Breast epithelium (tissue), 4 donors: Measurements from ENCODE around the gene SDE2. TPM values are rescaled to one million over a fixed set of nuclear protein-coding genes. Genes with fewer than 3 reads are reported as not detected.

Experiments used
- DNase-seq, 2 donors: peaks; one replicate each; pipeline ENCODE4 v3.0.0-alpha.2; 2019; ENCODE audit warnings: low spot score in 2 of 2
- H3K27ac ChIP-seq, 2 donors: fragments of 200-600 bp; sonication (generic) in 1 of 2; one replicate each; pipeline ENCODE4 v1.5.1; 2016 to 2019; ENCODE audit warnings: mild to moderate bottlenecking in 1 of 2
- H3K27me3 ChIP-seq, 2 donors: fragments of 200-600 bp; sonication (generic) in 1 of 2; one replicate each; pipeline versions ENCODE4 v1.5.1 to v1.6.0; 2017 to 2019; ENCODE audit warnings: control low read depth in 1 of 2, mild to moderate bottlenecking in 1 of 2
- H3K36me3 ChIP-seq: fragments of 200-600 bp; one replicate; pipeline ENCODE4 v1.5.1; 2019
- H3K4me1 ChIP-seq, 2 donors: fragments of 200-600 bp; sonication (generic); one replicate each; pipeline ENCODE4 v1.5.1; 2016 to 2019; ENCODE audit warnings: control low read depth in 1 of 2
- H3K4me3 ChIP-seq, 3 donors: fragments of 200-600 bp; sonication (generic); 1 replicate in 2 of 3; 2 replicates in 1 of 3; pipeline ENCODE4 v1.5.1; 2016 to 2019; ENCODE audit warnings: mild to moderate bottlenecking in 3 of 3, moderate library complexity in 2 of 3
- H3K9me3 ChIP-seq, 2 donors: fragments of 200-600 bp; sonication (generic) in 1 of 2; one replicate each; pipeline ENCODE4 v1.5.1; 2016 to 2019; ENCODE audit warnings: control low read depth in 1 of 2
- CTCF ChIP-seq, 3 donors: fragments of 450-650 bp; IDR thresholded peaks; one replicate each; pipeline ENCODE4 v1.5.1; 2016 to 2017; ENCODE audit warnings: antibody characterized with exemption in 3 of 3, mild to moderate bottlenecking in 3 of 3, moderate library complexity in 3 of 3
- POLR2A ChIP-seq: fragments of 450-650 bp; IDR thresholded peaks from one replicate; pipeline ENCODE4 v1.6.1; 2016; ENCODE audit warnings: antibody characterized with exemption, mild to moderate bottlenecking, moderate library complexity
- POLR2AphosphoS5 ChIP-seq, 3 donors: sonication (generic); formaldehyde crosslinking; IDR thresholded peaks; one replicate each; pipeline ENCODE4 v1.6.1; 2017; ENCODE audit warnings: antibody characterized with exemption in 3 of 3
- intact Hi-C: fragments of 100-400 bp; cut with DNase I; formaldehyde crosslinking; loops from one replicate; pipeline ENCODE4 v1.15.1; 2023; ENCODE audit warnings: low total_unique reads
- total RNA-seq, 3 donors: library from RNA; depleted of rRNA; stranded (reverse); fragments of >200 nt; gene quantifications; one replicate each; pipeline ENCODE4 v1.1.0, GENCODE V29; 2016

SDE2 gene
- total RNA-seq, 3 donors from 2014 or later: 17.6 to 25.3 (median 22.0) TPM

GRCh38 chr1:226006686-226007085, 7.5 kb upstream of the SDE2 start:
- H3K27ac ChIP-seq: no peak overlapping the region
- H3K4me1 ChIP-seq: no peaks in the 10 kb centered on the region
- no peaks in the 10 kb centered on the region for H3K36me3 ChIP-seq
- DNase-seq: no peak
- TF ChIP-seq POLR2AphosphoS5 (IDR thresholded peaks at IDR 0.05) (no peak), POLR2A (no peak), CTCF (IDR thresholded peaks at IDR 0.05) (no peak)
- intact Hi-C loops: no loop called here
- H3K4me3 ChIP-seq: no peak overlapping the region
- H3K27me3 ChIP-seq: no peaks in the 10 kb centered on the region
- no peaks in the 10 kb centered on the region for H3K9me3 ChIP-seq

GRCh38 chr1:226004396-226004795, 5.3 kb upstream of the SDE2 start:
- Histone ChIP-seq H3K27me3 (no peaks in the 10 kb centered on the region), H3K4me1 (peaks cover 0 to 4% of the 10 kb centered on the region in 2 donors), H3K27ac (no peak overlapping the region), H3K36me3 (no peaks in the 10 kb centered on the region), H3K9me3 (no peaks in the 10 kb centered on the region), H3K4me3 (no peak overlapping the region)
- no peak for TF ChIP-seq CTCF (IDR thresholded peaks at IDR 0.05)
- TF ChIP-seq POLR2A: no peak
- no peak for TF ChIP-seq POLR2AphosphoS5 (IDR thresholded peaks at IDR 0.05)
- no peak for DNase-seq
- intact Hi-C loops: no loop called here

- TF ChIP-seq POLR2AphosphoS5 (IDR thresholded peaks at IDR 0.05) (no peak), CTCF (IDR thresholded peaks at IDR 0.05) (no peak), POLR2A (no peak)
- Histone ChIP-seq H3K27ac (peak overlapping the region; percentile 84 to 92), H3K27me3 (no peaks in the 10 kb centered on the region), H3K9me3 (no peaks in the 10 kb centered on the region), H3K4me3 (no peak overlapping the region), H3K4me1 (peaks cover 0 to 4% of the 10 kb centered on the region in 2 donors), H3K36me3 (no peaks in the 10 kb centered on the region)
- intact Hi-C loops: no loop called here
- no peak for DNase-seq
Measured at GRCh38 chr1:226003502-226004170, 4.5 kb upstream of the SDE2 start.

GRCh38 chr1:226002667-226003501, 3.7 kb upstream of the SDE2 start:
- H3K36me3 ChIP-seq: no peaks in the 10 kb centered on the region
- H3K4me3 ChIP-seq: peak overlapping the region in 2 of 3 donors; percentile 0 to 37
- H3K4me1 ChIP-seq: peaks cover 4% of the 10 kb centered on the region in 2 donors
- peak in 1 of 3 donors; percentile 2 for TF ChIP-seq POLR2AphosphoS5 (IDR thresholded peaks at IDR 0.05)
- TF ChIP-seq CTCF (IDR thresholded peaks at IDR 0.05): no peak
- no peak for TF ChIP-seq POLR2A
- peak overlapping the region; percentile 84 to 92 for H3K27ac ChIP-seq
- DNase-seq: peak in 1 of 2 donors; percentile 83
- H3K9me3 ChIP-seq: no peaks in the 10 kb centered on the region
- intact Hi-C loops: no loop called here
- H3K27me3 ChIP-seq: no peaks in the 10 kb centered on the region
